Pancreas (tissue), 10 donors: ENCODE results near the gene SPATA7. TPM values are rescaled to one million over a fixed set of nuclear protein-coding genes. Genes with fewer than 3 reads are reported as not detected.

Experiments
- ATAC-seq, 4 donors: fragments of 200-7000 bp; cut with Tn5 transposase; one replicate each; pipeline versions ENCODE4 v1.8.0 to v1.9.1; 2020; ENCODE audit warnings: mild to moderate bottlenecking in 4 of 4, moderate library complexity in 4 of 4
- DNase-seq, 6 donors: peaks; one replicate each; pipeline ENCODE4 v3.0.0-alpha.2; 2020
- FAIRE-seq: peaks from 2 replicates; lab custom pipeline; 2012; peaks lifted over from hg19 to GRCh38; lab: Jason Lieb, UNC
- H3K27ac ChIP-seq, 4 donors: fragments of 200-600 bp; sonication (generic); 1 replicate in 3 of 4; 2 replicates in 1 of 4; pipeline versions ENCODE4 v1.5.0 to v1.8.0; 2020
- H3K27me3 ChIP-seq, 4 donors: fragments of 200-600 bp; one replicate each; pipeline ENCODE4 v1.8.0; 2021
- H3K36me3 ChIP-seq, 3 donors: fragments of 200-600 bp; sonication (generic) in 1 of 3; one replicate each; pipeline versions ENCODE4 v1.5.0 to v1.8.0; 2020 to 2021
- H3K4me1 ChIP-seq, 3 donors: fragments of 200-600 bp; one replicate each; pipeline ENCODE4 v1.8.0; 2021
- H3K4me3 ChIP-seq, 4 donors: fragments of 200-600 bp; sonication (generic) in 2 of 4; one replicate each; pipeline versions ENCODE4 v1.5.0 to v1.8.0; 2020 to 2021
- H3K9me3 ChIP-seq, 4 donors: fragments of 200-600 bp; one replicate each; pipeline ENCODE4 v1.8.0; 2021
- CTCF ChIP-seq, 4 donors: fragments of 200-600 bp; sonication (generic) in 3 of 4; IDR thresholded peaks; one replicate each; pipeline versions ENCODE4 v1.5.0 to v1.8.0; 2021; ENCODE audit warnings: antibody characterized with exemption in 4 of 4
- WGBS, 2 donors: extraction: QIAGEN DNeasy Blood & Tissue Kit; methylation state at CpG; one replicate each; pipeline ENCODE4 v1.1.7; 2013; 5-methylcytosine and 5-hydroxymethylcytosine counted together
- intact Hi-C, 3 donors: fragments of 100-400 bp; cut with DNase I; formaldehyde crosslinking; loops; one replicate each; pipeline versions ENCODE4 v1.11.1 to v1.14.2; 2022
- polyA plus RNA-seq, 2 donors: library from polyadenylated mRNA; stranded (reverse); fragments of 200-250 nt; gene quantifications; one replicate each; pipeline ENCODE4 v1.2.3, GENCODE V29; 2013
- total RNA-seq, 6 donors: library from RNA; stranded (reverse); fragmentation: NEBNext Ultra II Directional in 4 of 6; extraction: Animal tissue kit (Norgen Biotek cat#: 25700) in 4 of 6; gene quantifications; one replicate each; pipeline versions ENCODE4 v1.2.1 to v1.2.4, GENCODE V29; 2021 to 2023
- donor health status: healthy with polysubstance abuse.
- donor health status: DM: no; HTN: no; CAD: no; lungs with moderate emphysema.
- donor health status: DM: no; HTN: no; CAD: no.
- donor health status: control.
- donor health status: control.
- donor health status: Bipolar disorder and iron deficiency.
- donor health status: DM: yes; HTN: yes; CAD: no.
- donor health status: DM: no; HTN: no; CAD: no.
- donor health status: DM: no; HTN: no; CAD: no.
- donor health status: DM: yes; HTN: yes; CAD: no.

SPATA7 gene
- total and polyA plus RNA-seq, 8 donors: 5.4 to 16.8 (median 8.0) TPM

GRCh38 chr14:88424573-88424972 lies 39.1 kb downstream of the SPATA7 start:
- H3K4me1 ChIP-seq: peaks cover 0 to 9% (median 2%) of the 10 kb centered on the region in 3 donors
- no peak for TF ChIP-seq CTCF (IDR thresholded peaks at IDR 0.05)
- no peaks in the 10 kb centered on the region for H3K9me3 ChIP-seq
- no peaks in the 10 kb centered on the region for H3K36me3 ChIP-seq
- H3K27ac ChIP-seq: no peak overlapping the region
- no peaks in the 10 kb centered on the region for H3K27me3 ChIP-seq
- DNase-seq: no peak
- intact Hi-C loops: no loop called here
- no peak overlapping the region for H3K4me3 ChIP-seq
- ATAC-seq: no peak
- no peak for FAIRE-seq

GRCh38 chr14:88426271-88426670 lies 40.8 kb downstream of the SPATA7 start:
- Histone ChIP-seq H3K9me3 (no peaks in the 10 kb centered on the region), H3K4me1 (no peaks in the 10 kb centered on the region), H3K27me3 (no peaks in the 10 kb centered on the region), H3K4me3 (no peak overlapping the region), H3K27ac (no peak overlapping the region), H3K36me3 (no peaks in the 10 kb centered on the region)
- intact Hi-C loops: no loop called here
- FAIRE-seq (no peak), ATAC-seq (peak in 1 of 4 donors; percentile 40), DNase-seq (no peak)
- 63 to 67% methylated on average over 7 of the region's 7 CpGs for WGBS, 2 donors
- TF ChIP-seq CTCF (IDR thresholded peaks at IDR 0.05): no peak

GRCh38 chr14:88430976-88431375 lies 45.5 kb downstream of the SPATA7 start:
- Histone ChIP-seq H3K4me3 (no peak overlapping the region), H3K4me1 (no peaks in the 10 kb centered on the region), H3K36me3 (no peaks in the 10 kb centered on the region), H3K27me3 (no peaks in the 10 kb centered on the region), H3K27ac (no peak overlapping the region), H3K9me3 (no peaks in the 10 kb centered on the region)
- DNase-seq: no peak
- ATAC-seq: no peak
- intact Hi-C loops: no loop called here
- FAIRE-seq: no peak
- 91 to 96% methylated on average over 2 of the region's 2 CpGs for WGBS, 2 donors
- TF ChIP-seq CTCF (IDR thresholded peaks at IDR 0.05): no peak

- FAIRE-seq: no peak
- Histone ChIP-seq H3K27ac (no peak overlapping the region), H3K4me3 (no peak overlapping the region), H3K9me3 (no peaks in the 10 kb centered on the region), H3K27me3 (no peaks in the 10 kb centered on the region), H3K36me3 (no peaks in the 10 kb centered on the region), H3K4me1 (no peaks in the 10 kb centered on the region)
- DNase-seq: no peak
- WGBS, 2 donors: 95 to 96% methylated on average over 5 of the region's 5 CpGs
- TF ChIP-seq CTCF (IDR thresholded peaks at IDR 0.05): no peak
- intact Hi-C loops: no loop called here
- no peak for ATAC-seq
Measured at GRCh38 chr14:88437658-88438057, 52.2 kb downstream of the SPATA7 start.

GRCh38 chr14:88439088-88439487 lies 53.6 kb downstream of the SPATA7 start:
- no peaks in the 10 kb centered on the region for H3K36me3 ChIP-seq
- ATAC-seq (peak in 3 of 4 donors; percentile 30 to 89 (median 68)), DNase-seq (peak in 2 of 6 donors; percentile 15 to 51), FAIRE-seq (no peak)
- no peaks in the 10 kb centered on the region for H3K27me3 ChIP-seq
- H3K9me3 ChIP-seq: no peaks in the 10 kb centered on the region
- intact Hi-C loops: no loop called here
- TF ChIP-seq CTCF (IDR thresholded peaks at IDR 0.05): no peak
- peak overlapping the region in 2 of 4 donors; percentile 1 to 25 for H3K27ac ChIP-seq
- WGBS, 2 donors: 44 to 56% methylated on average over 2 of the region's 2 CpGs
- no peaks in the 10 kb centered on the region for H3K4me1 ChIP-seq
- no peak overlapping the region for H3K4me3 ChIP-seq
